Osteoblast (primary cell): ENCODE results near the gene KIAA0319L. TPM values are rescaled to one million over a fixed set of nuclear protein-coding genes. Genes with fewer than 3 reads are reported as not detected.

Source experiments
- DNase-seq: peaks from one replicate; pipeline ENCODE4 v3.0.0; 2011; ENCODE audit warnings: low spot score, mixed read lengths; ENCODE audit not compliant: insufficient read length; ENCODE audit errors: missing footprints
- H2AFZ ChIP-seq: 2 replicates; pipeline ENCODE4 v1.6.0; 2011; ENCODE audit warnings: mild to moderate bottlenecking, low read length
- H3K27ac ChIP-seq: 2 replicates; pipeline ENCODE4 v1.5.1; 2011; ENCODE audit warnings: mild to moderate bottlenecking, low read depth, low read length, moderate library complexity
- H3K27me3 ChIP-seq: 2 replicates; pipeline ENCODE4 v1.6.0; 2012; ENCODE audit warnings: mild to moderate bottlenecking, control low read depth, inconsistent platforms, low read length, moderate library complexity; ENCODE audit not compliant: insufficient read depth
- H3K36me3 ChIP-seq: 2 replicates; pipeline ENCODE4 v1.5.1; 2011; ENCODE audit warnings: mild to moderate bottlenecking, low read length, control low read depth, moderate library complexity; ENCODE audit not compliant: insufficient read depth
- H3K4me1 ChIP-seq: 2 replicates; pipeline ENCODE4 v1.5.1; 2011; ENCODE audit warnings: mild to moderate bottlenecking, low read length, control low read depth, moderate library complexity; ENCODE audit not compliant: insufficient read depth
- H3K4me2 ChIP-seq: 2 replicates; pipeline ENCODE4 v1.6.0; 2011; ENCODE audit warnings: mild to moderate bottlenecking, low read length; ENCODE audit not compliant: insufficient read depth
- H3K4me3 ChIP-seq: fragments of 200-600 bp; sonication (generic); 3 replicates; pipeline ENCODE4 v1.5.1; 2012; ENCODE audit warnings: mild to moderate bottlenecking, low read length, inconsistent platforms; ENCODE audit not compliant: insufficient read depth
- H3K79me2 ChIP-seq: 2 replicates; pipeline ENCODE4 v1.6.0; 2012; ENCODE audit warnings: mild to moderate bottlenecking, low read length, control low read depth, inconsistent platforms; ENCODE audit not compliant: insufficient read depth
- H3K9me3 ChIP-seq: 2 replicates; pipeline ENCODE4 v1.5.1; 2011; ENCODE audit warnings: low read depth, low read length, control low read depth
- H4K20me1 ChIP-seq: 2 replicates; pipeline ENCODE4 v1.6.0; 2012; ENCODE audit warnings: mild to moderate bottlenecking, low read length, control low read depth; ENCODE audit not compliant: insufficient read depth
- CTCF ChIP-seq: IDR thresholded peaks from 2 replicates; pipeline ENCODE4 v1.5.1; 2011; ENCODE audit warnings: mild to moderate bottlenecking, low read depth, low read length, moderate library complexity; ENCODE audit errors: extremely low read depth
- total RNA-seq: library from RNA; depleted of rRNA; stranded (reverse); fragments of >200 nt; gene quantifications from 2 replicates; pipeline ENCODE4 v1.2.3, GENCODE V29; 2012

KIAA0319L gene
- total RNA-seq, 1 donor = 44.9 TPM

- no peaks in the 10 kb centered on the region for H3K27me3 ChIP-seq
- no peaks in the 10 kb centered on the region for H3K9me3 ChIP-seq
- H3K36me3 ChIP-seq = peaks cover 51% of the 10 kb centered on the region
- no peak overlapping the region for H3K4me3 ChIP-seq
- peaks cover 26% of the 10 kb centered on the region for H3K4me1 ChIP-seq
- no peak overlapping the region for H2AFZ ChIP-seq
- H3K27ac ChIP-seq = no peak overlapping the region
- no peak for DNase-seq
- H3K79me2 ChIP-seq = peaks cover 8% of the 10 kb centered on the region
- H4K20me1 ChIP-seq = peaks cover 7% of the 10 kb centered on the region
- no peak overlapping the region for H3K4me2 ChIP-seq
- no peak for TF ChIP-seq CTCF
These were observed 46.3 kb upstream of the KIAA0319L start for GRCh38 chr1:35603468-35603867.

- Histone ChIP-seq H3K27me3 (no peaks in the 10 kb centered on the region), H3K4me3 (no peak overlapping the region), H2AFZ (no peak overlapping the region), H4K20me1 (peaks cover under 1% of the 10 kb centered on the region), H3K36me3 (peaks cover 45% of the 10 kb centered on the region), H3K4me1 (peaks cover 11% of the 10 kb centered on the region), H3K9me3 (no peaks in the 10 kb centered on the region), H3K79me2 (no peaks in the 10 kb centered on the region), H3K4me2 (no peak overlapping the region), H3K27ac (no peak overlapping the region)
- no peak for DNase-seq
- no peak for TF ChIP-seq CTCF
These were observed 43.4 kb upstream of the KIAA0319L start for GRCh38 chr1:35600593-35600992.

- H2AFZ ChIP-seq = no peak overlapping the region
- no peaks in the 10 kb centered on the region for H3K79me2 ChIP-seq
- no peaks in the 10 kb centered on the region for H3K9me3 ChIP-seq
- peaks cover 3% of the 10 kb centered on the region for H3K4me1 ChIP-seq
- no peak overlapping the region for H3K4me3 ChIP-seq
- TF ChIP-seq CTCF = no peak
- H3K27ac ChIP-seq = no peak overlapping the region
- peaks cover 40% of the 10 kb centered on the region for H3K36me3 ChIP-seq
- H4K20me1 ChIP-seq = no peaks in the 10 kb centered on the region
- no peaks in the 10 kb centered on the region for H3K27me3 ChIP-seq
- no peak overlapping the region for H3K4me2 ChIP-seq
- no peak for DNase-seq
These were observed 42.2 kb upstream of the KIAA0319L start for GRCh38 chr1:35599411-35599810.

- DNase-seq = no peak
- Histone ChIP-seq H3K36me3 (peaks cover 40% of the 10 kb centered on the region), H3K27ac (no peak overlapping the region), H3K27me3 (no peaks in the 10 kb centered on the region), H4K20me1 (no peaks in the 10 kb centered on the region), H3K4me3 (no peak overlapping the region), H2AFZ (no peak overlapping the region), H3K79me2 (no peaks in the 10 kb centered on the region), H3K4me2 (no peak overlapping the region), H3K9me3 (no peaks in the 10 kb centered on the region), H3K4me1 (peaks cover under 1% of the 10 kb centered on the region)
- TF ChIP-seq CTCF = no peak
These were observed 41.7 kb upstream of the KIAA0319L start for GRCh38 chr1:35598895-35599294.
